GM19193 (cell line): ENCODE data around the gene LRRN2.

Experiments
- POLR2A ChIP-seq: IDR thresholded peaks from 4 replicates; pipeline ENCODE4 v1.6.1; 2011; ENCODE audit not compliant: insufficient read depth, insufficient read length; ENCODE audit errors: extremely low read depth

Gene LRRN2

DNA sequence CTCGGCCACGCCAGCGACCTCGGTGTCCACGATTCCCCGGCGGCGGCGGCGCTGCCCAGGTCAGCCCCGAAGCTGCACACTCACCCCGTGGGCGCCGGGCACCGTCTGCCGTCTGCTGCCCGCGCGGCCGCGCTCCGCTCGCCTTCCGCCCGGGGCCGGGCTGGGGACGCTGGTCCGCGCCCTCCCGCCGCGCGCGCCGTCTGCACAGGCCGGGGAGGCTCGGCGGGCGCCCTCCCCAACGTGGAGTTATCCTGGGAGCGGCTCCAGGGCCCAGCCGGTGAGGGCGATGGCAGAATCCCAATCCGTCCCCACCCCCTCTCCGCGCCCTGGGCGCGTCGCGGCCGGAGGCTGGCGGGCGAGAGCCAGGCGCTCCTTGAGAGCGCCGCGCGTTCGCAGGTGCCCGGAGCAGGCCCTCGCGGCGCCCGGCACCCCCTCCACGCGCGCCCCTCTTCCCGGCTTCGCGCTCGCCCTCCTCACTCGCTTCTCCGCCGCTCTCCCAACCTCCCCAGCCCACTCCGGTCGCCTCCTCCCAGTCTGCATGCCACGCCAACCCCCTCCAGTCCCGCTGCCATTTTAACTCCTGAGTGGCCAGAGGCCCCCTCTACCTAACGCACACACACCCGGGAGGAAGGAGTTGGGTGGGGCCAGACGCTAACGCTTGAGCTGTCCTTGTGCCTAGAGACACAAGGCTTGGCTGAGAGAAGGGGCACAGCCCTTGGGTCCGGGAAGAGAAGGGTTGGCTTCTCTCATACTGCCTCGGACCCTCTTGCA lies at the start of gene LRRN2:
Gene LRRN2 (minus strand): TSS at position 503 of the 771 bp plus-strand sequence. CDS start 65,746 bp downstream, outside the sequence.
- no peak for TF ChIP-seq POLR2A

DNA sequence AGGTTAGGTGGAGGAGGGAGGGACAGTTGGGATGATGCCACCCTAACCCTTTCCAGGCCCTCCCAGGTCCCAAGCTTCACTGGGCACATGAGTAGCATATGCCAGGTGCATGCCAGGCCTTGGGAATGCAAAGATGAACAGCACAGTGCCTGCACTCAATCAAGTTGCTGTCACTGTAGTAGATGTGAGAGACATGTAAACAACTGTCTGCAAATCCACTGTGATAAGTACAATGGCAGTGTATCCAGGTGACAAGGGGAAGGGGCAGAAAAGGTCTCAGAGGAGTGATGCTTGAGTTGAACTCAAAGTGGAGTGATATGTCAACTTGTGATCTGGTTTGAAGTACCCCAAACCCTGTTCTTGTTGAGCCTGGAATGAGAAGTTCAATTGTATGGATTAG lies 49.5 kb upstream of the LRRN2 start:
- TF ChIP-seq POLR2A, result no peak

DNA sequence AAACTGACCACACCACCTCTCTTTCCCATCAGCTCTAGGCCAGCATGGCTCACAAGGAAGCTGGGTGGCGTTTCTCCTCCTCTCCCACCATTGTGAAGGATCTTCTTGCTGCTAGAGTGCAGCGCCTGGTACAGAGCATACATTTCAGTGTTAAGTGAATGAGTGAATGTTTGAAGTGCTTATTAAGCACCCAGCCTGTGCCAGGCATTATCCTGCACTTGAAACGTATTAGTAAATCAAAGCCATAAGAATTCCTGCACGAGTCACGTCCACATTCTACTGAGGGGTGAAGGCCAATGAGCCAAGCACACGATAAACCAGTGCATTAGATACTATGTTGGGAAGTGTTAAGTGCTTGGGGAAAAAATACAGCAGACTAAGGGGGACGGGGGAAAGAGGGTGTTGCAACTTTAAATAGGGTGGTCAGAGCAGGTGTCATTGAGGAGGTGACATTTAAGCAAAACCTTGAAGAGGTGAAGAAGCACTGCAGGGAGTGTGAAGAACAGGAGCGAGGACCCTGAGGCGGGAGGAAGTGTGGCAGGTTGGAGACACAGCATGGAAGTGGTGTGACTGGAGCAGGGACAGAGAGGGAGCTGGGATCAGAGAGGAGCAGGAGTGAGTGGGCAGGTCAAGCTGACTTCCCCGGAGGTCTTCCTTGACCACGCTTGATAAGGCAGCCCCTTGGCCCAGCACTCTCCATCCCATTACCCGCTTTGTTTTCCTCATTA lies 48.5 kb upstream of the LRRN2 start:
- no peak for TF ChIP-seq POLR2A

DNA sequence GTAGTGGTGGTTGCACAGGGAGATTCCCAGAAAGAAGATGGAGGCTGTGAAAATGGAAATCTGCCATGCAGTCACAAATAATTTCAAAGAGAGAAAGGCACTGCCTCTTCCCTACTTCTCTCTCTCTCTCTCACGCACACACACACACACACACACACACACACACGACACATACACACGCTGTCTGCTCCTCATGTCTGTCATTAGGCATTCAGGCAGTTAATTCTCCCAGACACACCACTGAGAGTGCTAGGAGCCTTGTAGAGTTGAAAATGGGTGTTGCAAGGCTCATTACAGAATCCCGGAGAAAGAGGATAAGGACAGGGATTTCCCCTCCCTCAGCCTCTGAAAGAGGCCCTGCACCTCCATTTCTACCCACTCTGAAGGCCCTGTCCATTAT lies 47.8 kb upstream of the LRRN2 start:
- TF ChIP-seq POLR2A, result no peak

DNA sequence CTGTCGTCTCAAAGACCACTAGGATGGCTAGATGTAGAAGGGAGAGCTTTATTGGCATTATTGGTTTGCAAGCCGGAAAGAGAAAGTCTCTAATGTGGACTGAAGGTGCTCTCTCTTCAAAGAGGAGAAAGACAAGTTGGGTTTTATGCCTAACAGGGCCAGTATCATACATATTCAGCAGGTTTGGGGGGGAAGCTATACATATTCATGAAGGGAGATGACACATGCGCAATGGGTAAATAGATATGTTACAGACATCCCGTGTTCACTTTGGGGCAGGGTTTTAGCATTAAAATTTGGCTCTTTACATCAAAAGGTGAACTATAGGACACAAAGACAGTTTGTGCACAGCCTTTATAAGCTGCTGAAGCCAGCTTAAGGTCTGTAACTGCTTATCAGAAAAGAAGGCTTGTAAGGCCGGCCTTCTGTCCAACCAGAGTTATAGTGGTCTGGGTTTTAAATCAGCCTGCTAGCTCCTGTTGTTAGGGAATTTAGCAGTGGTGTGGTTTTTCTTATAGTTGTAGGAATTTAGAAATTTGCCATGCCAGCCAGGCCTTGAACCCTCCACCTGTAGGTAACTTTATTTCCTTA lies 46.5 kb upstream of the LRRN2 start:
- no peak for TF ChIP-seq POLR2A

DNA sequence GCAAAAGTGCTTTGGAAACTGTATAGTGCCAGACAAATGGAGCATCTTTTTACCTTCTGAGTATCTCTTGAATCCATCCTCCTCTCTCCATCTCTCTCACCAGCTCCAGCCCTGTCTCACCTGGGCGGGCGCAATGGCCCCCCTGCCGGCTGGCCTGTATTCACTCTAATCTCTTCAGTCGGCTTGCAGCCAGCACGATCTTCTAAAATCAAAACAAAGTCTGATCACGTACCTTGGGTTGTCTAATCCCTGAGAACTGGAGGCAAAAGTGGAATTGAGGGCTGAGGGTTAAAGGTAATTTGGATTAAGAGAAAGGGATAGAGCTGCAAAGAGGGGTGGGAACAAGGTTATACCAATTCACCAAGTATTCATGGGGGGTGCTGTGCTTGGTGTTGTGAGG lies 46.0 kb upstream of the LRRN2 start:
- no peak for TF ChIP-seq POLR2A

DNA sequence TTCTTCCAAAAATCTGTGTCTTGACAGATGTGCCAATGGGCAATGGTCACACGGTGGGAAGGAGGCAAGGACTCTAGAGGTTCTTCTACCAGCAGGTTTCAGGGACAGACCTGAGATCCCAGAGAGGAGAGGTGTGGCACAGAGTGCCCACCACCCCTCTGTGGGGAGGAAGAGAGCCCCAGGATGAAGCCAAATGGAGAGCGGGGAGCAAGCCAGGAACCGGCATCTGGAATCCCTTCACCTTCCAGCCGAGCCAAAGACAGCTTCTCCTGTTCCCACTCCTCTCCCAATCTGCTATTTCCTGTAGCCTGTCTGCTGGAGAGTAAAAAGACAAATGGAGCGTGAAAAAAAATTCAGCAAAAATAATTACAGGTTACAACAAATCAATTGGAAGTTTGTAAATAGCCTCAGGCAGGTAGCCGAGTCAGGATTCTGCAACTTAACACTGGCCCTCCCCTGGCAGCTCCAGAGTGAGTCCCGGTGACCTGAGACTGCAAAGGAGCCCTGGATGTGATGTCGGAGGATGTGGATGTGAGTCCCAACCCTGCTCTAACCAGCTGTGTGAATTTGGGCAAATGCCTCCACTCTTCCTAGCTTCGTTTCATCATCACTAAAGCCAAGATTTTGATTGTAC lies 45.4 kb upstream of the LRRN2 start:
- no peak for TF ChIP-seq POLR2A

DNA sequence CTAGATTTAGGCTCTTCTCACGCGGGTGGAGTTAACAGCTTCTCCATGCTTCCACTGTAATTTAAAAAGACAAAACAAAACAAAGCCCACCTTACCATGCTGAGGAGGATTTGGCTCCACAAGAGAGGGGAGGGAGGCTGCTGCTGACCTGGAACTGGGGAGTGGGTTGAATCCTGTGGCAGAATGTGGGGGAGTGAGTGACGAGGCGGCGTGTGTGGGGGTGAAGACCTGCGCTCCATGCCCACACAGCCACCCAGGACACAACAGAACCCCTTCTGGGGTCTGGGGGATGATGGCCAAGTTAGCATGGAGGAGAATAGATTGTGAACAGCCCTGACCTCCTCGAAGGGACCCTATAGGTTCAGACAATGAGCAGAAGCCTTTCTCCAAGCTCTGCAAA lies 44.0 kb upstream of the LRRN2 start:
- TF ChIP-seq POLR2A, result no peak

DNA sequence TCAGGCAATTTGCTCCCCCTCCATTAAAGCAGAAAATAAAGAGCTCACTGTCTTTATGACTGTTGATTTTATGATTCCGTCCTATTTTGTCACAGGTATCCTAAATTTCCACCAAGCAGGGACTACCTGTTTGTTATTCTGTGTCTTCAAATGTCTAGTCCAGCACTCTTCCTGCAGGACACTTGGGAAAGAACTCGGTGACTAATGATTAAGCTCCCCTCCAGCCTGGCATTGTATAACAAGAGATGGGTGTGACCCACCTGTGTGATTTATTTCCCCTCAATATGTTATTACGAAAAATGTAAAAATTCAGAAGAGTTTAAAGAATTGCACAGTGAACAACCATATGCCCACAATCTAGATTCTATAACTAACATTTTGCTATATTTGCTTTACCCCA lies 42.9 kb upstream of the LRRN2 start:
- TF ChIP-seq POLR2A, result no peak

DNA sequence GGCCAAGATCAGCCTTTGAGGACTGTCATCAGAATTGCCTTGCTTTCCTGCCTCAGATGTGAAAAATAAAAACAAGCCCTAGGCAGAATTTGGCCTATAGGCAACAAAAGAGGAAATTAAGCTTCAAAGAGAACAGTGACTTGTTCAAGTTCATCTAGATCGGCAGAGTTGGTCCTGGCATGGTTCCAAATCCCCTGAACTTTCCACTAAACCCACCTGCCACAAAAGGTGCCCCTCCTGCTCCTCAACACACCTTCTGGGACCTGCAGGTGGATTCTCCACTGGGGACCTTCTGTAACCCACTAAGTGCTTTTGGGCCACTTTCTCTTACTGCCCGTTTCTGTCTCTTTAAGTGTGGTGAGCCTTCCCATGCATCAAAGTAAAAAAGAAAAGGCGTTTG lies 42.5 kb upstream of the LRRN2 start:
- no peak for TF ChIP-seq POLR2A

DNA sequence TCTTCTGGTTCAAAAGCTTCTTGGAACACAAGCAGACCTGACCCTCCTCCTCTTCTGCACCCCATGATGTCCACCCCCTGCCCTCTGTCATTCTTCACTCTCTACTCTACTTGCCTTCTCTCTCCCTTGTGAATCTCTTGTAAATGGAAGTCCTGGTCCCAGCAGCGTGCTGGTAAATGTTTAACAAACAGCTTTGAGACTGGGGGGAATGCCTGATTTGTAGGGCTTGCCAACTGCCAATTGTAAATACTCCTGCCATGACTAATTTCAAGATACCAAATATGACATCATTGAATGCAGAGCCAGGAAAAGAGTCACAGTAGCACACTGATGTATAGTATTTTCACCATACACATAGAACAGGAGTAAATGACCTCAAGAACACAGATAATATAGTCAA lies 40.9 kb upstream of the LRRN2 start:
- TF ChIP-seq POLR2A, result no peak

DNA sequence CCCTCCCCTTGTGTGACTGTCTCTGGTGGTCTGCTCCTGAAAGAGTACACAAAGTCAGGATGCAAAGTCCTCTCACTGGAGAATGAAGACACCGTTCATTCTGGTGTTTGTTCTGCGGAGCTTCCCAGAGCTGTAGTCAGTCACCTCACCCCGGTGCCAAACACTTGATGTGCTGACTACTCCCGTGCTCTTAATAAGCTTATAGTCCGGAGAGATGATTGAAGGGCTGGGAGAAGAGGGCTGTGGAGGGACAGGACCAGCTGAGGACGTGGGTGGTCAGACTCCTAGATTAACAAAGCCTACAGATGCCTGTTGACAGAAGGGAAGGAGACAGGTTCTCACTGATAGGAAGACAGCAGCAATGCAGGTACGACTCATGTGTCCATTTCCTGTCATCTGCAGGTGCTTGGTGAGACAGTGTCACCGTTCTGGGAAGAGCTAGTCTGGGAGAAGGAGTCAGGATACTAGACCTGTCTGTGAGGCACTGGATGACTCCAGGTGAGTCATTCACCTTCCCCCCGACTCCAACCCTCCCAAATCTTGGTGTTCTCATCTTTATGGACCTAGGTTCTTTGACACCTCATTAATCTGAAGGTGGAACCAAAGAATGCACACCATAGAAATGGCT lies 40.4 kb upstream of the LRRN2 start:
- no peak for TF ChIP-seq POLR2A

DNA sequence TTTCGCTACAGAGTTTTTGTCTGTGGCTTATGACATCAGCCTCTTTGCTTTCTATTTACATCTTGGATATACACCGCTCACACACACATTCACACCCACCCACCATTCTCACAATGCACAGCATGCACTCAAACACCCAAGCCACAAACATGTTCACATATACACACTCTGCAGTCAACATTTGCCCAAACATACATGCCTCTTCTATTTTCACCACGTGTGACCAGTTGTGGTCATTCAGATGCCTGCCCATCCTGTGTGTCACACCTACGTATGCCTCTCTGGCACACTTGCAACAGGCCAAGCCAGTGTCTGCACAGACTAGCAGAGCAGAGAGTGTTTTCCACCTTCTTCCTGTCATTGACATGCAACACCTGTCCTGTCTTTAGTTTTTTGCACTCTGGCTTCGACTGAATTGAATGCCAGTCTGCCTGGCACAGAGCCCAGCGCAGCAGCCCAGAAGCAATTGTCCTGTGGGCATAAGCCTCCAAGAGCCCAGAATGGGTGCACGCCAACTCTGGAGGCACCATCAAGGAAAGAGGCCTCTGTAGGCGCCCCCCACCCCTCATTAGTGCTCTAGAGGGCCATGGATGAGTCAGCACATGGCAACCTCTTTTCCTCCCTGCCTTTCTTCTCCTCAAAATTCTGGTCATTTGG lies 37.7 kb upstream of the LRRN2 start:
- TF ChIP-seq POLR2A, result no peak

DNA sequence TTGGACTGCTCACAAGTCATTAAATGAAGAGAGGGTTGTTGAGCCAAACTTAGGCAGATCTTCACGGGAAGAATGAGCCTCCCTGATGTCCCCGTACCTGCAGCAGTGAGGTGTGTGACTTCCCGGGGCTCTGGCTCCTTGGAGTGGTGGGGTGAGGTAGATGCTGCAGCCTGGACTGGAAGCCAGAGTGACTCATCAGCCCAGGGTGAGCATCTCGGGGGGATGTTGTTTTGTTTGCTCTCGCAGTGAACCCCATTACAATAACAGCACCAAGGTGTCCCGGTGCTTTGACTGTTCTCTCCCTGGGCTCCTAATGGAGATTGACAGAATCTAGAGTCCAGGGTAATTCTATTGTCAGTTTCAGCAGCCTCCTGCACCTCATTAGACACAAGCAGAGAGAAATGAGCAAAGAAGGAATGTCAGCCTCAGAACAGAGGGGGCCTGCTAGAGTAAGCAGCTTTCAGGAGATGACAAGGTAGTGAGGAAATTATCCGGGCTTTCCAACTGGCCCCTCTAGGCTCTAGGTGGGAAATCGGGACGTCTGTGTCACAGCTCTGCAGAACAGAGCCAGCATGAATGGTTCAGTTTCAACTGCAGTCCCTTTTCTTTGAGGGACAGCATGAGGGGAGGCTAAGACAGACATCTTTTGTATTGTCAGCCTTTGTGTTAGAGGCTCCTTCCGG lies 36.0 kb upstream of the LRRN2 start:
- TF ChIP-seq POLR2A, result no peak
